Measurements from ENCODE around the gene IQCK.
"Not testable (repeated sequence)": the region's sequence is repeated elsewhere in the genome, so short reads cannot be mapped to it uniquely, and the experiment has no call there.

IQCK gene

DNA sequence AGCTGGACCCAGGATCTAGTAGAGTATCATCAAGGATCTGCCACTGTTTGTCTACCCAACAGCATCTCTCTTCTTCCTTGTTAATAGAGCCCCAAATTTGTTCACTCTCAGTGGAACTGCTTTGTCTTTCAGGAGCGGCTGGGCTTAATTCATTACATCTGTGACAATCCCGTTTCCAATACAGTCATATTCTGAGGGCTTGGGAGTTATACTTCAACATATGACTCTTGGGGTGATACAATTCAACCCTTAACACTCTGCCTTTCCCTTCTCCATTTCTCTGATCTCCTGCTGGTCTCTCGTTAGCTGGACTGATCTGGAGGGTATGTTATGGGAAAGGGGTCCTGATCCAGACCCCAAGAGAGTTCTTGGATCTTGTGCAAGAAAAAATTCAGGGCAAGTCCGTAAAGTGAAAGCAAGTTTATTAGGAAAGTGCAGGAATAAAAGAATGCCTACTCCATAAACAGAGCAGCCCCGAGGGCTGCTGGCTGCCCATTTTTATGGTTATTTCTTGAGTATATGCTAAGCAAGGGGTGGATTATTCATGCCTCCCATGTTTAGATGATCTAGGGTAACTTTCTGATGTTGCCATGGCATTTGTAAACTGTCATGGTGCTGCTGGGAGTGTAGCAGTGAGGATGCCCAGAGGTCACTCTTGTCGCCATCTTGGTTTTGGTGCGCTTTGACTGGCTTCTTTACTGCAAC is 42.4 kb downstream of the IQCK start:
- no peak for DNase-seq

DNA sequence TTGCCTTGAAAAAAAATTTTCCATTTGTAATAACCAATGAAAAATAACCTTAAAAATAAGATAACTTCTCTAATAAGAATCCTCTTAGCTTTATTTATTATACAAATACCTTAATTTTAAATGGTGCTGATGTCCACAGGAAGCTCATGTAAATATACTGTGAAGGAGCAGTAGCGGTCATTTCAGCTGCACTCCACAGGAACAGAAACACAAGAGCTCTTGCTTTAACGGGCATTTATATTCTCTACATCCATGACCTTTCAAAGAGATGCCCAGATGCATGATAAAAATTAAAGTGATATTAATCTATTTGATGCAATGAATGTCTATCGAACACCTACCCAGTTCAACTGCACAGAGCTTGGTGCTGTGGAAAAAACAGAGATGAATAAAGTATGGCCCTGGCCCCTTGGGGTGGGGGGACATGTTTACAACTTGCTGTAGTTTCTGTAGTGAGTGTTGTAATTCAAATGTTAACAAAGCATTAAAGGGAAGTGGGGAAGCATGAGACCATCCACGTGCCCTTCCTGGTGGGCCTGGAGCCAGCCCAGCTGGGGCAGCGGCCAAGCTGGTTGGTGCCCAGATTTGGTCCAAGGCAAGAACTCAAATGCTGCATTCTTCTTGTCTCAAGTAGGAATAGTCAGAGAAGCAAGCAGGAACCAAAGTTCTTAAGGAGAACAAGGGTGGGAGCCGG is 47.9 kb downstream of the IQCK start:
- DNase-seq, result no peak

DNA sequence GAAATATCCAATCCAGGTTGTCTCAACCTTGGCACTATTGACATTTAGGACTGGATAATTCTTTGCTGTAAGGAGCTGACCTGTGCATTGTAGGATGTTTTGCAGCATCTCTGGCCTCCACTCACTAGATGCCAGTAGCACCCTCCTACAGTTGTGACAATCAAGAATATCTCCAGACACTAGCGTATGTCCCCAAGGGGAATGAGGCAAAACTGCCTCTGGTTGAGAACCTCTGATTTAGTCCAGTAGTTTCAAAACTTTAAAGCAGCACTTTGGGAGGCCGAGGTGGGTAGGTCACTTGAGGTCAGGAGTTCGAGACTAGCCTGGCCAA is 48.4 kb downstream of the IQCK start:
- DNase-seq, result no peak

DNA sequence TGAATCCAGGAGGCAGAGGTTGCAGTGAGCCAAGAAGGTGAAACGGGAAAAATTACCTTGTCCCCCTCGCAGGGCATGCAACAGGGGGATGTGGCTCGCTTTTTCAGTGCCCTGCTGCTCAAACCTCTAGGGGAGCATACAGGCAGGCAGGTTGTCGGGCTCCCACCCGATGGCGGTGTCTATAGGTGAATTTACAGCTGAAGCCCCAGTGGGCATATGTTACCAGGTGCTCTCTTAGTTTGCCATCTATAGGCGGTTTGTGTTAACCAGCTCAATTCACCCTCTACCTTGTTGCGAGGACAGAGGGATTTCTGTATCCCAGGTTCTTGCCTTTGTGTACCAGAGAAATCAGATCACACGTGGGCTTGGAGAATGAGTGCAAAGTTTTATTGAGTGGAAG is 48.9 kb downstream of the IQCK start:
- DNase-seq, result no peak

DNA sequence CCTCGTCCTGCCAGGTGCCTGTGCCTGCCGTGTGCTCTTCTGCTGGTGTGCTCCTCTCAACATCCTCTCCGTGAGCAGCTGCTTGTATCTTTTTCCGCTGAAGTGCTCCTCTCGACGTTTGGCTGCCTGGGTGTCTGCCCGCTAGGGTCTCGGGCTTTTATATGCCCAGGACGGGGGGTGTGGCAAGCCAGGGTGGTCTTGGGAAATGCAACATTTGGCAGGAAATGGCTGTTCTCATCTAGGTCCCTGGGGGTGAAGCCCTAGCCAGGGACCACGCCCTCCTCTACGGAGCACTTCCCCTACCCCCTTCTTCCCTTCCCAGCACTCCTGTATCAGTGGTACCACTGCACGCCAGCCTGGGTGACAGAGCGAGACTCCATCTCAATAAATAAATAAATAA is 49.4 kb downstream of the IQCK start:
- no peak for DNase-seq

DNA sequence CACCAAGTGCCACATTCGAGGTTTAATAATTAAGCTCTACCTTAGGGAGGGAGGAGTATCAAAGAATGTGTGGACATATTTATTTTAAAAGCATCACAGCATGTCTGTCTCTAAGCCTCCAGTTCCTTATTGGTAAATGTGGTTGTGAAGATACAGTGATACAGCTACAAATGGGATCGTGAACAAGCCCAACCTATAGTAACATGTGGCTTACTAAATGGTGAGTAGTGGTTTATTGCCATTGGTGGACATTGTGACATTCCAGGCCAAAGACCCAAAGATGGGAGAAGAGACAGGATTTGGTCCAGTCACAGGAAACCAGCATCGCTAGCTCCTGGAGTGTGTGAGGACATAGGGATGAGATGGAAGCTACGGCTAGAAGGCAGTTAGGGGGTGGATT is 51.2 kb downstream of the IQCK start:
- no peak for DNase-seq

DNA sequence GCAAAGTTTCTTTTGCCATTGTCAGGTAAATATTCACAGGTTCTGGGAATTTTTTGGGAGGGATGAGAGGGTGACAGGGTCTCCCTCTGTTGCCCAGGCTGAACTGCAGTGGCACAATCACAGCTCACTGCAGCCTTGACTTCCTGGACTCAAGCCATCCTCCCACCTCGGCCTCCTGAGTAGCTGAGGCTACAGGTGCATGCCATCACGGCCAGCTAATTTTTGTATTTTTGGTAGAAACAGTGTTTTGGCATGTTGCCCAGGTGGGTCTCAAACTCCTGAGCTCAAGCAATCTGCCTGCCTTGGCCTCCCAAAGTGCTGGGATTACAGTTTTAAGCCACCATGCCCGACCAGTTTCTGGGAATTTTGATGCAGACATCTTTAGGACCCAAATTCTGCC is 53.0 kb downstream of the IQCK start:
- no peak for DNase-seq

DNA sequence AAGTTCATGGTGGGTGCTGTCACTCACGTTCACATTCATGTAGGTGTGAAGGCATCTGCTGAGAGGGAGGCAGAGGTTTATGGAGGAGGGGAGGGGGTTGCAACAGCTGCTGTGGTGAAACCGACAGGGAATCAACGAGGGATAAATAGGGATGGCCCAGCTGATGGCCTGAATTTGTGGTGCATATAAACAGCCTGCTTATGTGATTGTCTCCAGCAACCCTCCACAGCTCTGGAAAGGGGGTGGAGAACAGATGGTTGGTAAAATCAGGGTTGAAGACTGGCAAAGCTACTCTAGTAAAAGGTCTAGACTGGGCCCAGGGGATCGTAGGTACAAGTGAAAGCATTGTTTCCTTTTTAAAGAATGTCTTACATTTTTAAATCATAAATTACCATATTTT is 53.7 kb downstream of the IQCK start:
- DNase-seq, result no peak

DNA sequence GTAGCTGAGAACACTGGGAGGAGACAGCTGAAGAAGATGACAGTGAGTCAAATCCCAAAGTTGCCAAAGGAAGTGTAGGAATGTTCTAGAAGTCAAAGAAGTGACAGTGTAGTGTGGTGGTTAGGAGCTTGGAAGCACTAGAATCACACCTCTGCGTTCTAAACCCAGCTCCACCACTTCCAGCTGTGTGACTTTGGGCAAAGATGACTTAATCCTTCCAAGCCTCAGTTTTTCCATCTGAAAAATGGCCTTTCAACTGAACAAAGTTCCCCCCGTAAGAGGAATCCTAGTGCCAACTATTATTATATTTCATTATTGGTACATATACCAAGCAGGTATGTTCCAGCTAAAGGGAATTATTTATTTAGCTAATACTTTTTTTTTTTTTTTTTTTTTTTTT is 56.0 kb downstream of the IQCK start:
- DNase-seq, result no peak

DNA sequence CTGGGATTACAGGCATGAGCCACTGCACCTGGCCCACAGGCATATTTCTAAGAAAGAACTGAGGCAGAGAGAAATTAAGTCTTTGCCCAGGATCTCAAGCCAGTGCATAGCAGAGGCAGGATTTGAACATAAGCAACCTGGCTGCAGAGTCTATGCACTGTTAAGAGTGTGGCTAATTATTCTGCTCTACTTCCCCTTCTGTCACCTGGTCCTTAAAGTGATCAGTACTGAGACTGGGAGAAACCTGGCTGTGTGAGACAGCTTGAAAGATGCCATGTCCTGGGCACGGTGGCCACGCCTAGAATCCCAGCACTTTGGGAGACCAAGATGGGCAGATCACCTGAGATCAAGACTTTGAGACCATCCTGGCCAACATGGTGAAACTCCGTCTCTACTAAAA is 58.1 kb downstream of the IQCK start:
- no peak for DNase-seq

DNA sequence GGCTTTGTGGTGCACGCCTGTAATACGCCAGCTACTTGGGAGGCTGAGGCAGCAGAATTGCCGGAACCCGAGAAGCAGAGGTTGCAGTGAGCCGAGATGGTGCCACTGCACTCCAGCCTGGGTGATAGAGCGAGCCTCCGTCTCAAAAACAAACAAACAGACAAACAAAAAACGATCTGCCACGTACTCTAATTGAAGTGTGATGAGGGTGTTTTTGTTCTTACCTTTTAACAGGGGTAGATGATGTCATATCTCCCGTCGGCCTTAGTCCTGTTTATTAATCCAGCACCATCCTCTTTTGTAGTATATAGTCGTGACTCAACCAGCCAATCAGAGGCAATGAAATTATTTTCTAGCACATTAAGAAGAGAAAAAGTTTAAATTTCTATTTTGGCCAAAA is 58.5 kb downstream of the IQCK start:
- DNase-seq, result no peak

DNA sequence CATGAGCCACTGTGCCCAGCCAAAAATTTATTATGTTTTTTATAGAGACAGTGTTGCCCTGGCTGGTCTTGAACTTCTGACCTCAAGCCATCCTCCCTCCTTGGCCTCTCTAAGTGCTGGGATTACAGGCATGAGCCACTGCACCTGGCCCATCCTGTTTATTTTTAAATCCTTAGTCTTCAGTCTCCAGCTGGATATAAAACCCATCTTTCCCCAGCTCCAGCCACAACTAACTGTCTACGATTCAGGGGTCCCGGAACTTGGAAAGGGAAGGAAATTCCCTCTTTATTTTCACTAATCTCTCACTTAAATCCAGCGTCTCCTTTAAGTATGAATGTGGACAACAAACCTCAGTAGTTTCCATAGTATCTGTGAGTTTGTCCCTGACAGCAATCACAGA is 62.2 kb downstream of the IQCK start:
- DNase-seq, result no peak

DNA sequence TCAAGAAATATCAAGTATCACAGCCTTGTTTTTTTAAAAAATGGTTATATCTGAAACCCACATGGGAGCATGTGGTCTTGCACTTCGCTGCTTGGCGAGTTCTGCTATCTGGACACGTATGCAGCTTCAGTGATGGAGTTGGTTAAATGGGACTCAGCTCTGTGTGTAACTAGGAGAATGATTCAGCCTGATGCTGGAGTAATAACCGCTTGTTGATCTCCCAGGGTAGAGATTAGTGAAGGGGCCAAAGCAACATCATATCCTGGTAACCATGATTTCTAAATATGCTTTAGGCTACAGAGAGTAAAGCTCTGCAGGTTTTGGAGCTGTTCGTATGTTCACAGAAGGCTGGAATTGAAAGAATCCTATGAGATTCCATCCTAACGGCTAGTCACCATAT is 63.2 kb downstream of the IQCK start:
- DNase-seq, result no peak

DNA sequence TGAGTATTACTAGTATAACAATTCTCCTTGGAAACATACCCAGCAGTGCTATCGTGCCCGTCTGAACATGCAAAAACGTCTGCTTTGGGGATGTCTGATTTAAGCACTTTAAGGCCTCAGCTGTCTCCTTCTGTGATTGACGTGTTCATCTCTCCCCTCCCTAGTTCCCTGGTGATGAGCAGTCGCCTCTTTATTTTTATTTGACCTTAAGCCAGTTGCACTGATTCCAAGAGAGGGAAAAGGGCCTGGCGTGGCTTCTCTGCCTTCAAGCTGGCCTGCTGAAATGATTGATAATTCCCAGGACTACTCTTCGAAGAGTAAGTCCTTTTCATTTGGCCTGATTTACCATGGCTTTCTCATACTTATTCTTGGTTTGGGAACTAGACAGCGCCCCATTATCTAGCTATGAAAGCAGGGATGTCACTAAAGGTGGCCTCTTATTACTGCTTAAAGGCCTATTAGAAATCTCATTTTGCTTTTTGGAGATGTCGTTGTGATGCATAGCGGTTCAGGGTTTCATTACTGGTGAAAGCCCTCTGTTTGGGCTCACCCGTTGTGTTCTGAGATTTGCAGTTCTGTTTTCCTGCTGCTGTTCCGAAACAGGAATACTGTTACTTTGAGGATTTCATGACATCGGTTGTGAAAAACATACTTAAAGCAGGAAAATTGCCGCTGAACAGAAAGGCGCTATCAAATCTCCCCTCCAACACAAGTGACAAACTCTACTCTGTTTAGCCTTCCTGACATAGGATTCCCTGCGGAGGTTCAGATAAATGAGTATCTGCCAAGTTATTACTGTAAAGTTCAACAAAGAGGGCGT is 65.5 kb downstream of the IQCK start:
- no peak for DNase-seq

DNA sequence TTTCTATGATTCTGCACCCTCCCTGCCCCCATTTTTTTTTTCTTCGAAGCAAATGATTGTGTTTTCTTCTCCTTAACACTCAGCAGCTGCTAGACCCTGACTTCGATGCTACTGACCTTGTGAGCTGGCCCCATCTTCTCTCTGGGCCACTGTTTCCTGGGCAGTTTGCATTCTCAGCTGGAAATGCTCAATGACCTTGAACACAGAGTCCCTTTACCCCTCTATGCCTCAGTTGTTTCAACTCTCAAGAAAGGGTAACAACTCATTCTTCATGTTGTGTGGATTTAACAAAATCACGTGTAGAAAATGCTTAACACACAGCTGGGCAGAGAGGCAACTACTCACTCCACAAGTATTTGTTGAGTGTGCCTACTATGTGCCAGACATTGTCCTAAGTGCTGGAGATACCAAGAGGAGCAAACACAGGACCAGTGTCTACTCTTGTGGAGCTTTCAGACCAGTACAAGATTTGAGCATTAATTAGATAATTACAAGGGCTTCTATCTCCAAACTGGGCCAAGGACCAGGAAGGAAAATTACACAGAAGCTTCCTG is 66.2 kb downstream of the IQCK start:
- DNase-seq, result no peak

DNA sequence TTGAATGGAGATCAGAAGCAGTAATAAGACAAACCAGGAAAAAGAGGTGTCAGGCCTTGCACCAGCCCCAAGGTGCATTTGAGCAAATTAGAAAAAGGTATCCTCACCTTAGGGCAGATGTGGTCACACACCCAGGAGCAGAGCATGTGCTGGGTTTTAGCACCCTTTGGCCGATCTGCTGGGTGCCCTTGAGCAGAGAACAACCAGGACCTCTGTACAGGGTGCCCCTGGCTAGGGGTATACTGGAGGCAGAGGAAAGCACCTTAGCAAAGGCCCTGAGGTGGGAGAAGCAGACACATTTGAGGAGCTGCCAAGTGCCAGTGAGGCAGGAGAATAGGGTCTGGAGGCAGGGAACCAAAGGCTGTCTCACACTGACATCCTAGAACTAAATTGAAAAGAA is 67.0 kb downstream of the IQCK start:
- DNase-seq, result no peak

DNA sequence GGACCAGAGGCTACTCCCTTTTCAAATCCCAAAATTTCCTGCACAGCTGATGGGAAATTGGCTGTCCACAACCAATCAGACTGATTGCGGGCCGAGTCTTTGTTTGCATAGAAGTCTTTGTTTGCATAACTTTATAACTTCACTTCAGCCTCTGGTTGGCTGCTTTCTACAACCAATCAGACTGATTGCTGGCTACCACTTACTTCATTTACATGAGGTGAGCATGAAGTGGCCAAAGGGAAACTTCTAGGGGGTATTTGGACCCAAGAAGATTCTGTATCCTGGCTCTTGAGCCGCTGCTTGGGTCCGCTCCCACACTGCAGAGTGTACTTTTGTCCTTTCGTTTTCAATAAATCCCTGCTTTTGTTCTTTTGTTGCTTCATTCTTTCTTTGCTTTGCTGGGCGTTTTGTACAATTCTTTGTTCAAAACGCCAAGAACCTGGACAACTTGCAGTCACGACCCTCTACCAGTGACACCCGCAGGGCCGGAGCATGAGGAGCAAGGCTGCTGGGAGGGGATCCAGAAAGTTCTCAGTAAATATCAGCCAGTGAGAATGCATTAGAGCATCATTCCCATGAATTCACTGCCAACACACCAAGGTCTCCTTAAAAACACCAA is 67.5 kb downstream of the IQCK start:
- DNase-seq, result no peak

DNA sequence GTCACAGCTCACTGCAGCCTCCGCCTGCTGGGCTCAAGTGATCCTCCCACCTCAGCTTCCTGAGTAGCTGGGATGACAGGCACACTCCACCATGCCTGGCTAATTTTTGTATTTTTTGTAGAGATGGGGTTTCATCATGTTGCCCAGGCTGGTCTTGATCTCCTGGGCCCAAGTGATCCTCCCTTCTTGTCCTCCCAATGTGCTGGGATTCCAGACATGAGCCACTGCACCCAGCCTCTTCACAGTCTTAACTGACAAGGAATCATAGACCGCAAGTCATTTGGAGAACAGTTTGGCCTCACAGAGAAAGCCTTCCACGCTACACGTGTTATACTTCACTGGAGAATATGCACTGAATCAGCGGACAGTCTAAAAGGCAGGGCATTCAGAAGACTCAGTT is 83.3 kb downstream of the IQCK start:
- not testable (repeated sequence) for DNase-seq

DNA sequence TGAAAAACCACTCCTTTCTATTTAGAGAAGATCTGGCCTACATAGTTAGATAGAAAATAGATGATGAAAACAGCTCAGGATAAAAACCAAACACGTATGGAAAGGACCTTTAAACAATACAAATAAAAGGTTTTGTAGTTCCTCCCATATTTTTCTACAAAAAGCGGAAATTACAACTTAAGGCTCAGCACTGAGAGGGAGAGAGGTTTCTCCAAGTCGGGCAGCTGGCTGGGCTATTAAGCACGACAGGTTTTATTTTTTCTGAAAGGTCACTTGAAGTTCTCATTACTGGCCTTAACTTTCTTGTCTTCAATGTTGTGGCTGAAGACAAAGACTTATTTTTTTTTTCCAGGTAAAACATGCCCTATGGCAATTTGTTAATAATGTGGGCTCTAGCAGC is 83.8 kb downstream of the IQCK start:
- DNase-seq, result not testable (repeated sequence)

DNA sequence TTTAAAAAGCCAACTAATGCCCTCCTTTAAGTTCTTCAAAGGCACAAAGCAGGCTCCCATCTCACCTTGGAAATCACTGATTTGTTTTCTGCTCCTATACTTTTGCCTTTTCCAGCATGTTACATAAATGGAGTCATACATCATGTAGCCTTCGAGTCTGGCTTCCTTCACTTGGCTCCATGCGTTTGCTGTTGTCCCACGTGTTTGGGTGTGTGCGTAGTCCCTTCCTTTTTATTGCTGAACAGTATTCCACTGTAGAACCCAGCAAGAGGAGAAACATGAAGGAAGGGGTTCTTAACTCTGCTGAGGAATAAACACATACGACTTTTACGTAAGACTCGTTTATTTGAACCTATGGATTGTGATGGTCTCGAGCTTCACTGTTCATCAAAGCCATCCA is 84.5 kb downstream of the IQCK start:
- DNase-seq, result no peak

DNA sequence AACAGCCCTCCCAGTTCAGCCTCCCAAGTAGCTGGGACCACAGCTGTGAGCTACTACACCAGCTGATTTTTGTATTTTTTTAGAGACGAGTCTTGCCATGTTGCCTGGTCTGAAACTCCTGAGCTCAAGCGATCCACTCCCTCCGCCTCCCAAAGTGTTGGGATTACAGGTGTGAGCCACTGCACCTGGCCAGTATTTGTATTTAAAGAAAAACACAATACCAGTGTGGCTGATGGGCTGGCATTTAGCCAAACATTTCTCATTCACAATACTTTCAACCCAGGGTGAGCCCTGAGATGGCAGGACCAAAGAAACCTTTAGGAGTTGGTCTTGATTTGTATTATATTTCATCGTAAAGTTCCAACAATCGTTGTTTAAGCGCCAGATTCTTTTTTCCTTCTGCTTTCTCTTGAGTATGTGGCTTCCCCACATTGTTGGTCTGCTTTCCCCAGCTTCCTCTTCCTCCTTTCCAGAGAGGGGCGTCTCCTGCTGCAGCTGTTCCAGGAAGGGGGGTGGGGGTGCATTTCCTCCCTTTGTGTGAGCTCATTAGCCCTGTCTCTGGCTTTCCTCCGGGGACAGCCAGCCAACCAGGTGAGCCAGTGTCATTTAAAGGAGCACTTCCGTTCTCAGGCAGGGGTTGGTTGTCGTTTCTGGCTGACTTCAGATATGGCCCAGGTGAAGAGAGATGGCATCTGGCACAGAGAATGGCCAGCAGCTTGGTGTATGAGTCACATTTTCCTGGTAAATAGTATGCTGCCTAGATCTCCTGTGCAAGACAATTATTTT is 86.7 kb downstream of the IQCK start:
- DNase-seq, result peak; percentile 38

DNA sequence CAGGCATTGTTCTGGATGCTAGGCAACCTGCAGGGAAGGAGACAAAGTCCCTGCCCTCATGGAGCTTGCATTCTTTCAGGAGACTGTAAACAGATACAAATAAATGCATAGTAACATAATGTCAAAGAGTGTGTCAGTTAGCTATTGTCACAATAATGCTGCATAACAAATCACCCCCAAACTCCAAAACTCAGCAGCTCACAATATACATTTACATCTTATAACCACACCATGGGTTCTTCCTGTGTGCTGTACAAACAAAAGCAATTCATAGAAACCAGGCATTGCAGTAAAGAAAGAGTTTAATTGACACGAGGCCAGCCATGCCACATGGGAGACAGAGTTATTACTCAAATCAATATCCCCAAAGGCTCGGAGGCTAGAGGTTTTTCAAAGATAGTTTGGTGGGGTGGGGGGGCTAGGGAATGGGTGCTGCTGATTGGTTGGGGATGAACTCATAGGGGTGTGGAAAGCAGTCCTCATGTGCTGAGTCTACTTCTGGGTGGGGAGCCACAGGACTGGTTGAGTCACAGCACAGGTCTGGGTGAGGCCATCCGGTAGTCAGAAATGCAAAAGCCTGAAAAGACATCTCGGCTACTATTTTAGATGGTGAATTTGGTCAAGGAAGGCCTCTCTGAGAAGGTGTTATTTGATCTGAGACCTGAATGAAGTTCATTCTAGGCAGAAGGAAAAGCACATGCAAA is 87.5 kb downstream of the IQCK start:
- DNase-seq, result no peak
